ENCODE results near the gene CLPTM1. TPM values are rescaled to one million over a fixed set of nuclear protein-coding genes. Genes with fewer than 3 reads are reported as not detected.

CLPTM1 gene
- total RNA-seq, 4 donors from 2014 or later, result 86.2 to 137 (median 97.5) TPM

GRCh38 chr19:45030825-45031224 lies 75.6 kb downstream of the CLPTM1 start:
- no peaks in the 10 kb centered on the region for H3K27me3 ChIP-seq
- H3K4me3 ChIP-seq, result no peak overlapping the region
- no peaks in the 10 kb centered on the region for H3K4me1 ChIP-seq
- H3K9me3 ChIP-seq, result no peaks in the 10 kb centered on the region
- 97% methylated on average over 6 of the region's 6 CpGs for WGBS
- TF ChIP-seq POLR2A (IDR thresholded peaks at IDR 0.05) (no peak), EP300 (IDR thresholded peaks at IDR 0.05) (no peak), POLR2AphosphoS5 (IDR thresholded peaks at IDR 0.05) (no peak)
- TF ChIP-seq, protein P1, sequence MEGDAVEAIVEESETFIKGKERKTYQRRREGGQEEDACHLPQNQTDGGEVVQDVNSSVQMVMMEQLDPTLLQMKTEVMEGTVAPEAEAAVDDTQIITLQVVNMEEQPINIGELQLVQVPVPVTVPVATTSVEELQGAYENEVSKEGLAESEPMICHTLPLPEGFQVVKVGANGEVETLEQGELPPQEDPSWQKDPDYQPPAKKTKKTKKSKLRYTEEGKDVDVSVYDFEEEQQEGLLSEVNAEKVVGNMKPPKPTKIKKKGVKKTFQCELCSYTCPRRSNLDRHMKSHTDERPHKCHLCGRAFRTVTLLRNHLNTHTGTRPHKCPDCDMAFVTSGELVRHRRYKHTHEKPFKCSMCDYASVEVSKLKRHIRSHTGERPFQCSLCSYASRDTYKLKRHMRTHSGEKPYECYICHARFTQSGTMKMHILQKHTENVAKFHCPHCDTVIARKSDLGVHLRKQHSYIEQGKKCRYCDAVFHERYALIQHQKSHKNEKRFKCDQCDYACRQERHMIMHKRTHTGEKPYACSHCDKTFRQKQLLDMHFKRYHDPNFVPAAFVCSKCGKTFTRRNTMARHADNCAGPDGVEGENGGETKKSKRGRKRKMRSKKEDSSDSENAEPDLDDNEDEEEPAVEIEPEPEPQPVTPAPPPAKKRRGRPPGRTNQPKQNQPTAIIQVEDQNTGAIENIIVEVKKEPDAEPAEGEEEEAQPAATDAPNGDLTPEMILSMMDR (IDR thresholded peaks at IDR 0.05), result no peak
- H3K27ac ChIP-seq, result no peak overlapping the region
- no peak for DNase-seq (ENCODE audit: low spot score in 2 of 2)
- peaks cover 74% of the 10 kb centered on the region for H3K36me3 ChIP-seq

- H3K4me3 ChIP-seq, result no peak overlapping the region
- no peak for DNase-seq (ENCODE audit: low spot score in 2 of 2)
- no peaks in the 10 kb centered on the region for H3K27me3 ChIP-seq
- peaks cover 71% of the 10 kb centered on the region for H3K36me3 ChIP-seq
- no peaks in the 10 kb centered on the region for H3K9me3 ChIP-seq
- TF ChIP-seq, protein P1 (IDR thresholded peaks at IDR 0.05), result no peak
- TF ChIP-seq POLR2A (IDR thresholded peaks at IDR 0.05), result no peak
- no peak for TF ChIP-seq EP300 (IDR thresholded peaks at IDR 0.05)
- WGBS, result 80% methylated on average over 11 of the region's 18 CpGs
- no peaks in the 10 kb centered on the region for H3K4me1 ChIP-seq
- no peak overlapping the region for H3K27ac ChIP-seq
Observed at GRCh38 chr19:45032421-45032820, 77.2 kb downstream of the CLPTM1 start.

DNA sequence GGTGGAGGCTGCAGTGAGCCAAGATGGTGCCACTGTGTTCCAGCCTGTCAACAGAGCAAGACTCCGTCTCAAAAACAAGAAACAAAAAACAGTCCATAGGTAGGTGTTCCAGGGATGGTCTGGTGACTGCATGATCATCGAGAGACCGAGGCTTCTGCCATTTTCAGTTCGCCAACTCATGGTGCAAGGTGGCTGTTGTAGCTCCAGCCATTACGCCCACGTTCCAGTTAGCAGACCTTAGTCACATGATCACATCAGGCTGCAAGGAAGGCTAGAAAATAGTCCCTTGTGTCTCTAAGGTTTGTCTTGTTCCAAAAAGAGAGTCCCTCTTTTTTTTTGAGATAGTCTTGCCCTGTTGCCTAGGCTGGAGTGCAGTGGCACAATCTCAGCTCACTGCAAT lies 80.6 kb downstream of the CLPTM1 start:
- TF ChIP-seq, protein P1 (IDR thresholded peaks at IDR 0.05), result no peak
- Histone ChIP-seq H3K27me3 (no peaks in the 10 kb centered on the region), H3K27ac (no peak overlapping the region), H3K9me3 (no peaks in the 10 kb centered on the region), H3K36me3 (peaks cover 48% of the 10 kb centered on the region), H3K4me3 (no peak overlapping the region), H3K4me1 (peaks cover 23% of the 10 kb centered on the region)
- DNase-seq (ENCODE audit: low spot score in 2 of 2), result no peak
- 95% methylated on average over 6 of the region's 6 CpGs for WGBS

GRCh38 chr19:45037393-45038169 lies 82.4 kb downstream of the CLPTM1 start:
- WGBS, result 92% methylated on average over 36 of the region's 37 CpGs
- H3K4me3 ChIP-seq, result no peak overlapping the region

More at GRCh38 chr19:45037393-45038169, 82.4 kb downstream of the CLPTM1 start:
- Histone ChIP-seq H3K36me3 (peaks cover 53% of the 10 kb centered on the region), H3K4me1 (peaks cover 39% of the 10 kb centered on the region), H3K27me3 (no peaks in the 10 kb centered on the region), H3K9me3 (no peaks in the 10 kb centered on the region), H3K27ac (no peak overlapping the region)
- no peak for DNase-seq (ENCODE audit: low spot score in 2 of 2)
- TF ChIP-seq POLR2AphosphoS5 (IDR thresholded peaks at IDR 0.05) (no peak), POLR2A (IDR thresholded peaks at IDR 0.05) (no peak), EP300 (IDR thresholded peaks at IDR 0.05) (no peak)
- TF ChIP-seq, protein P1 (IDR thresholded peaks at IDR 0.05), result no peak

All from suprapubic skin (tissue), 4 donors.